Activated T-helper 2 cell treated with anti-CD3 and anti-CD28 coated beads, Interferon-gamma antibody, Interleukin-2, Interleukin-4, amounts not matched to agents 10 μg/mL and 5 μg/mL and 100 μg/mL, durations not matched to agents 14 hours and 24 hours and 36 hours (primary cell): ENCODE data around the gene MRPL38. TPM values are rescaled to one million over a fixed set of nuclear protein-coding genes. Genes with fewer than 3 reads are reported as not detected.
"Not testable (repeated sequence)": the region's sequence is repeated elsewhere in the genome, so short reads cannot be mapped to it uniquely, and the experiment has no call there.

Source experiments
- DNase-seq: peaks from one replicate; pipeline ENCODE4 v3.0.0; 2021; ENCODE audit warnings: low spot score
- H3K27ac Mint-ChIP-seq: one replicate; pipeline ENCODE4 v1.8.0; 2021; ENCODE audit warnings: mixed read lengths
- H3K27me3 Mint-ChIP-seq: one replicate; pipeline ENCODE4 v1.8.0; 2021; ENCODE audit warnings: low read depth, mixed read lengths
- H3K36me3 Mint-ChIP-seq: one replicate; pipeline ENCODE4 v1.8.0; 2021; ENCODE audit warnings: low read depth, mixed read lengths
- H3K4me1 Mint-ChIP-seq: one replicate; pipeline ENCODE4 v1.8.0; 2021; ENCODE audit warnings: low read depth, mixed read lengths
- H3K4me3 Mint-ChIP-seq: one replicate; pipeline ENCODE4 v1.8.0; 2021; ENCODE audit warnings: low read depth, mild to moderate bottlenecking, moderate library complexity, mixed read lengths
- H3K9me3 Mint-ChIP-seq: one replicate; pipeline ENCODE4 v1.8.0; 2021; ENCODE audit warnings: mixed read lengths
- intact Hi-C: fragments of 100-400 bp; cut with micrococcal nuclease; formaldehyde crosslinking; loops from one replicate; pipeline ENCODE4 v1.15.1; 2023
- total RNA-seq: library from RNA; stranded (reverse); gene quantifications from 2 replicates; pipeline ENCODE4 v1.2.3, GENCODE V29; 2022

The MRPL38 gene
- total RNA-seq, 1 donor from 2014 or later, result 127 TPM

GRCh38 chr17:75864448-75864871 lies 40.2 kb downstream of the MRPL38 start:
- Mint-ChIP-seq H3K4me3 (no peak overlapping the region), H3K9me3 (no peaks in the 10 kb centered on the region), H3K36me3 (no peaks in the 10 kb centered on the region), H3K27ac (peak overlapping the region; percentile 82), H3K4me1 (peaks cover 22% of the 10 kb centered on the region), H3K27me3 (no peaks in the 10 kb centered on the region)
- intact Hi-C loops, result loop anchor here (1.0 kb wide), 1 partner anchor 9 kb away; the partner anchor contains the start of gene WBP2
- peak; percentile 59 for DNase-seq

- Mint-ChIP-seq H3K4me3 (no peak overlapping the region), H3K27ac (peak overlapping the region; percentile 51), H3K27me3 (no peaks in the 10 kb centered on the region), H3K36me3 (no peaks in the 10 kb centered on the region), H3K4me1 (peaks cover 29% of the 10 kb centered on the region), H3K9me3 (no peaks in the 10 kb centered on the region)
- no peak for DNase-seq
- intact Hi-C loops, result no loop called here
Observed at GRCh38 chr17:75861927-75862317, 42.8 kb downstream of the MRPL38 start.

- H3K36me3 Mint-ChIP-seq, H3K27me3 Mint-ChIP-seq, H3K9me3 Mint-ChIP-seq, DNase-seq, H3K4me3 Mint-ChIP-seq: not testable (repeated sequence)
- Mint-ChIP-seq H3K27ac (peak overlapping the region; percentile 38), H3K4me1 (peaks cover 23% of the 10 kb centered on the region)
- intact Hi-C loops, result loop anchor here (2.0 kb wide), 1 partner anchor 13 kb away; no protein-coding TSS in a partner anchor
Observed at GRCh38 chr17:75859358-75859757, 45.3 kb downstream of the MRPL38 start.

- Mint-ChIP-seq H3K4me1 (peaks cover 26% of the 10 kb centered on the region), H3K4me3 (no peak overlapping the region), H3K27me3 (no peaks in the 10 kb centered on the region), H3K27ac (peak overlapping the region; percentile 84), H3K9me3 (no peaks in the 10 kb centered on the region), H3K36me3 (peaks cover 6% of the 10 kb centered on the region)
- DNase-seq, result no peak
- intact Hi-C loops, result no loop called here
Observed at GRCh38 chr17:75856062-75856756, 48.5 kb downstream of the MRPL38 start.

- Mint-ChIP-seq H3K27me3 (no peaks in the 10 kb centered on the region), H3K9me3 (no peaks in the 10 kb centered on the region), H3K4me1 (peaks cover 26% of the 10 kb centered on the region), H3K36me3 (peaks cover 10% of the 10 kb centered on the region), H3K4me3 (no peak within 1 kb of the TSS), H3K27ac (peak within 1 kb of the TSS; percentile 84)
- intact Hi-C loops, result loop anchor here (1.0 to 2.0 kb wide), 6 partner anchors 9 to 76 kb away; partner anchors contain the start of genes MRPL38, UNC13D and UNK
- peak; percentile 98 for DNase-seq
Observed at GRCh38 chr17:75855310-75856061, 49.2 kb downstream of the MRPL38 start, which contains the start of gene WBP2. WBP2 (minus strand) TSS chr17:75855335; CDS start chr17:75855297, 38 bp downstream.

GRCh38 chr17:75854881-75855309 lies 49.8 kb downstream of the MRPL38 start:
- H3K36me3 Mint-ChIP-seq, result peaks cover 10% of the 10 kb centered on the region
- no peak for DNase-seq
- H3K27ac Mint-ChIP-seq, result no peak overlapping the region
- no peaks in the 10 kb centered on the region for H3K27me3 Mint-ChIP-seq
- H3K4me3 Mint-ChIP-seq, result no peak overlapping the region
- peaks cover 26% of the 10 kb centered on the region for H3K4me1 Mint-ChIP-seq
- H3K9me3 Mint-ChIP-seq, result no peaks in the 10 kb centered on the region
- intact Hi-C loops, result loop anchor here (1.0 to 2.0 kb wide), 6 partner anchors 9 to 76 kb away; partner anchors contain the start of genes MRPL38, UNC13D and UNK

- Mint-ChIP-seq H3K9me3 (no peaks in the 10 kb centered on the region), H3K4me1 (peaks cover 26% of the 10 kb centered on the region), H3K27me3 (no peaks in the 10 kb centered on the region), H3K4me3 (no peak overlapping the region), H3K27ac (no peak overlapping the region), H3K36me3 (peaks cover 17% of the 10 kb centered on the region)
- DNase-seq, result no peak
- intact Hi-C loops, result loop anchor here (2.0 kb wide), 2 partner anchors 27 to 51 kb away; partner anchors contain the start of gene MRPL38
Observed at GRCh38 chr17:75854101-75854748, 50.5 kb downstream of the MRPL38 start.

- no peaks in the 10 kb centered on the region for H3K9me3 Mint-ChIP-seq
- H3K4me1 Mint-ChIP-seq, result peaks cover 21% of the 10 kb centered on the region
- H3K36me3 Mint-ChIP-seq, result peaks cover 18% of the 10 kb centered on the region
- intact Hi-C loops, result no loop called here
- no peaks in the 10 kb centered on the region for H3K27me3 Mint-ChIP-seq
- DNase-seq, result no peak
- H3K4me3 Mint-ChIP-seq, result peak overlapping the region; percentile 47
- no peak overlapping the region for H3K27ac Mint-ChIP-seq
Observed at GRCh38 chr17:75853433-75853832, 51.3 kb downstream of the MRPL38 start.

- H3K27ac Mint-ChIP-seq, H3K4me3 Mint-ChIP-seq, intact Hi-C loops, H3K27me3 Mint-ChIP-seq, DNase-seq, H3K9me3 Mint-ChIP-seq: not testable (repeated sequence)
- Mint-ChIP-seq H3K36me3 (peaks cover 29% of the 10 kb centered on the region), H3K4me1 (peaks cover 20% of the 10 kb centered on the region)
Observed at GRCh38 chr17:75851693-75851991, 53.0 kb downstream of the MRPL38 start.

- Mint-ChIP-seq H3K4me3 (no peak overlapping the region), H3K9me3 (no peaks in the 10 kb centered on the region), H3K27me3 (no peaks in the 10 kb centered on the region), H3K36me3 (peaks cover 35% of the 10 kb centered on the region), H3K27ac (no peak overlapping the region), H3K4me1 (peaks cover 15% of the 10 kb centered on the region)
- no peak for DNase-seq
- intact Hi-C loops, result no loop called here
Observed at GRCh38 chr17:75850928-75851692, 53.6 kb downstream of the MRPL38 start.

- intact Hi-C loops, result no loop called here
- H3K4me3 Mint-ChIP-seq, result no peak overlapping the region
Observed at GRCh38 chr17:75849724-75850123, 55.0 kb downstream of the MRPL38 start.

GRCh38 chr17:75849279-75849646 lies 55.4 kb downstream of the MRPL38 start:
- DNase-seq, result no peak
- H3K36me3 Mint-ChIP-seq, result peaks cover 44% of the 10 kb centered on the region
- H3K4me3 Mint-ChIP-seq, result no peak overlapping the region
- H3K27me3 Mint-ChIP-seq, result no peaks in the 10 kb centered on the region
- intact Hi-C loops, result no loop called here
- H3K4me1 Mint-ChIP-seq, result peaks cover 17% of the 10 kb centered on the region
- no peak overlapping the region for H3K27ac Mint-ChIP-seq
- H3K9me3 Mint-ChIP-seq, result no peaks in the 10 kb centered on the region

More at GRCh38 chr17:75849724-75850123, 55.0 kb downstream of the MRPL38 start:
- Mint-ChIP-seq H3K36me3 (peaks cover 44% of the 10 kb centered on the region), H3K4me1 (peaks cover 20% of the 10 kb centered on the region), H3K27me3 (no peaks in the 10 kb centered on the region), H3K9me3 (no peaks in the 10 kb centered on the region), H3K27ac (no peak overlapping the region)
- DNase-seq, result no peak
